Spinal cord (tissue), 10 donors: ENCODE measurements around the gene DCX. TPM values are rescaled to one million over a fixed set of nuclear protein-coding genes. Genes with fewer than 3 reads are reported as not detected.
A peak's percentile ranks its signal among the peaks of the same experiment; 100 is the strongest.

Experiments used
- DNase-seq, 6 donors: peaks; one replicate each; pipeline versions ENCODE4 v3.0.0 to v3.0.0-alpha.2; 2013 to 2015; ENCODE audit warnings: low spot score in 6 of 6, low read depth in 4 of 6
- H3K27ac ChIP-seq: one replicate; pipeline ENCODE4 v1.5.1; 2013; ENCODE audit warnings: low read depth, low read length, control low read depth
- H3K27me3 ChIP-seq: one replicate; pipeline ENCODE4 v1.6.1; 2013; ENCODE audit warnings: low read length; ENCODE audit not compliant: control insufficient read depth, insufficient read depth
- H3K36me3 ChIP-seq: one replicate; pipeline ENCODE4 v1.6.1; 2013; ENCODE audit warnings: low read length; ENCODE audit not compliant: control insufficient read depth, insufficient read depth
- H3K4me1 ChIP-seq: one replicate; pipeline ENCODE4 v1.6.1; 2013; ENCODE audit warnings: low read length; ENCODE audit not compliant: control insufficient read depth, insufficient read depth
- H3K4me3 ChIP-seq: one replicate; pipeline ENCODE4 v1.5.1; 2013; ENCODE audit warnings: low read depth, low read length, control low read depth
- H3K9me3 ChIP-seq: one replicate; pipeline ENCODE4 v1.6.1; 2013; ENCODE audit warnings: low read length; ENCODE audit not compliant: control insufficient read depth, insufficient read depth
- WGBS: methylation state at CpG from one replicate; pipeline ENCODE4 v1.1.5; 2013; ENCODE audit warnings: missing lambda C conversion rate; ENCODE audit not compliant: insufficient coverage; 5-methylcytosine and 5-hydroxymethylcytosine counted together
- long read RNA-seq, 4 donors: transcript quantifications; one replicate each; lab custom pipeline, GENCODE V29; 2026
- polyA plus RNA-seq, 2 donors: library from polyadenylated mRNA; unstranded; fragments of 120-200 nt; gene quantifications; one replicate each; pipeline ENCODE4 v1.2.1, GENCODE V29; 2013; ENCODE audit not compliant: insufficient read length in 2 of 2
- total RNA-seq, 2 donors: library from RNA; depleted of rRNA in 1 of 2; stranded (reverse); fragments of 120-200 nt in 1 of 2; fragments of >200 nt in 1 of 2; gene quantifications; one replicate each; pipeline versions ENCODE4 v1.2.3 to v1.2.4, GENCODE V29; 2013 to 2014
- donor health status: healthy.

Gene DCX
- total RNA-seq (10 to 100 TPM; 33.4 to 46.3 TPM), polyA plus RNA-seq (100 to 1,000 TPM in 1 of 2 donors, 10 to 100 TPM in 1; 93.8 to 129 TPM)
- long read RNA-seq, donor 1, full-length matches to known transcripts, result 4 of 4 reads
- long read RNA-seq, donor 1, partial matches to known transcripts, result 0 of 4 reads
- long read RNA-seq, donor 1, other reads (novel, unspliced or antisense), result 0 of 4 reads
- long read RNA-seq, donor 2, partial matches to known transcripts, result 0 of 1 reads
- long read RNA-seq, donor 2, other reads (novel, unspliced or antisense), result 0 of 1 reads
- long read RNA-seq, donor 3, full-length matches to known transcripts, result 3 of 9 reads
- long read RNA-seq, donor 3, partial matches to known transcripts, result 6 of 9 reads
- long read RNA-seq, donor 3, other reads (novel, unspliced or antisense), result 0 of 9 reads
- long read RNA-seq, donor 4, result 0 reads

DNA sequence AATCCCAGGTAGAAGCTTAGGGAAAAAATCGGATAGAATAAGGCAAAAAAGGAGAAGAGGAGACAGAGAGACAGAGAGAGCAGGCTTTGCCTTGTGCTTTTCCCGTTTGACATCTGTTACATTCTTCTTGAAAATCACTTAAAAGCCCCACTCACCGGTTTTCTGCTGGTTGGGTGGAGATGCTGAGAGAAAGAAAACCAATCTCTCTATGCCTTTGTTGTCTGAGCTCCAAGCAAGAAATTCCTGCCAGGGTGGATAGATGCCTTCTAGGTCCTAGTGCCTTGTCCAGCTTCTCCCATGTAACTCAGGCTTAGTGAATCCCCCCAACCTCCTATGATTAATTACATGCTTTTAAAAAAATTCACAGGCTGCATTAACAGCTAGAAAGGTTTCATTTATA lies at the start of gene DCX:
TSS of gene DCX (minus strand) at position 210 of the 400 bp plus-strand sequence. CDS start 1,794 bp downstream, outside the sequence.
- Histone ChIP-seq H3K36me3 (no peaks in the 10 kb centered on the region), H3K27me3 (peaks cover 12% of the 10 kb centered on the region), H3K27ac (peak within 1 kb of the TSS; percentile 1), H3K9me3 (no peaks in the 10 kb centered on the region), H3K4me1 (peaks cover 3% of the 10 kb centered on the region), H3K4me3 (peak within 1 kb of the TSS; percentile 24)
- DNase-seq, result peak in 2 of 6 donors; percentile 89 to 91
- WGBS, result no CpG with 5 or more reads among the region's 3 CpGs

DNA sequence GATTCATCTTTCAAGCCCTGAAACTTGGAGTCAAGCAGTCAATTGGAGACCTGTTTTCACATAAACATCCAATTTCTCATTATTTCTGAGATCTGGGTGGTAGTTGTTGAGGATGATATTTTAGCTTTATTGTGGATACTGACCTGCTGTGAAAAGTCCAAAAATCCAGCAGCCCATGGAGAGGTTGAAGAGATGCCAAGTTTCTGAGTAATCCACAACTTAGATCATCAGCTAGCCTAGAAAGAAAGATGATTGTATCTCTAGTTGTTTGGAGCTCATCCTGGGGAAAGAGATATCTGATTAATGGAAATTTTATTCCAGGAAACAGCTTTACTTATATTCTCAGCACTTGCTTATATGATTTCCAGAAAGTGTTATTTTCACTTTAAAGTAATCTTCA lies 48.6 kb upstream of the DCX start:
- H3K4me3 ChIP-seq, result no peak overlapping the region
- H3K27me3 ChIP-seq, result peaks cover 2% of the 10 kb centered on the region
- H3K36me3 ChIP-seq, result no peaks in the 10 kb centered on the region
- H3K4me1 ChIP-seq, result no peaks in the 10 kb centered on the region
- no peak overlapping the region for H3K27ac ChIP-seq
- no peak for DNase-seq
- H3K9me3 ChIP-seq, result peaks cover 1% of the 10 kb centered on the region

DNA sequence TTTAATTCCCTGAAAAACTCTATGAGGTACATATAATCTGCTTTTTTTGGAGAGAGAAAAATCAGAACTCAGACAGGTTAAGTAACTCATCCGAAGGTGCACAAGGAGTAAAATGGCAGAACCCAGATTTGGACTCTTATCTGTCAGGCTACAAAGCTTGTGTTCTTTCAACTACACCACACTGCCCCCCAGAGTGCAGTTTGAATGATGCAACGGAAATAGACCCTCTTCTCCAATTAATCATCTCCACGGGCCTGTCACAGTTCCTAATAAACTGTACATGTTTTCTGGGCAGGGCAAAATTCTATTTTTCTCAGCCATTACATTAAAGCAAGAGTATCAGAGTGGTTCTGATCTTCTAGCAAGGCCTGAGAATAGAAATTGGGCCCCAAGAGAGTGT lies 35.3 kb upstream of the DCX start:
- peaks cover 14% of the 10 kb centered on the region for H3K27me3 ChIP-seq
- H3K4me3 ChIP-seq, result no peak overlapping the region
- H3K4me1 ChIP-seq, result no peaks in the 10 kb centered on the region
- H3K36me3 ChIP-seq, result no peaks in the 10 kb centered on the region
- H3K27ac ChIP-seq, result no peak overlapping the region
- no peaks in the 10 kb centered on the region for H3K9me3 ChIP-seq
- peak in 2 of 6 donors; percentile 50 to 61 for DNase-seq
- 80% methylated on average over 1 of the region's 3 CpGs for WGBS

DNA sequence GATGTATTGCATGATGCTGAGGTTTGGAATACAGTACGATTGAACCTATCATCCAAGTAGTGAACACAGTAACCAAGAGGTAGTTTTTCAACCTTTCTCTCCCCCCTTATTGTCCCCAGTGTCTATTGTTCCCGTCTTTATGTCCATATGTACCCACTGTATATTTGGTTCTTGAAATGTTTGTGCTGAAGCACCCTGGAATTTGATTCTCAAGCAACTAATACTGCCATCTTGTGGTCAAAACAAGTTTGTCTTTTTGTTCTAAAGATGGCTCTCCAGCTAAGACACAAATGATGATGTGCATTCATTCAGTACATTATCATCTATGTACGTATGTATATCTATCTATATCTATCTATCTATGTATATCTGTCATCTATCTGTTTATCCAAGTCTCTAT lies 33.5 kb upstream of the DCX start:
- no peak overlapping the region for H3K27ac ChIP-seq
- no CpG with 5 or more reads among the region's 3 CpGs for WGBS
- no peaks in the 10 kb centered on the region for H3K36me3 ChIP-seq
- peak; percentile 13 to 90 (median 41) for DNase-seq
- H3K4me1 ChIP-seq, result no peaks in the 10 kb centered on the region
- peaks cover 17% of the 10 kb centered on the region for H3K27me3 ChIP-seq
- H3K4me3 ChIP-seq, result no peak overlapping the region
- H3K9me3 ChIP-seq, result no peaks in the 10 kb centered on the region

DNA sequence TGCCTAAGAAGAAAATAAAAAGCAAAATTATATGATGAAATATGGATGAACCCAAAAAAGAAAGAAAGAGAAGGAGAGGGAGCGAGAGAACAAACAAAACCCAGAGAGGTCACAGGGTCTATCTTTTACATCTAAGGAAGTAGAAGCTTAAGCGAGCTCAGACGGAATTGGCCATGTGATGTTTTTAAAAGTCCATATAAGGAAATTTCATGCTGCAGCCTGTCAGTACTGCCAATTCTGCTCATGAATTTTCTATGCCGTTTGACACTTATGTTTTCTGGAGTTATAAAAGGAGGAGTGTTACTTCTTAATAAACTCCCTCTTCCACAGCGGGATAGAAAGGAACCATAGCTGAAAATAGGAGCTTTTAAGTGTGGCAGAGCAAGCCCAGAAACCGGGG lies 32.9 kb upstream of the DCX start:
- WGBS, result no CpG with 5 or more reads among the region's 6 CpGs
- Histone ChIP-seq H3K4me3 (no peak overlapping the region), H3K36me3 (no peaks in the 10 kb centered on the region), H3K9me3 (no peaks in the 10 kb centered on the region), H3K27me3 (peaks cover 19% of the 10 kb centered on the region), H3K4me1 (no peaks in the 10 kb centered on the region), H3K27ac (no peak overlapping the region)
- peak in 1 of 6 donors; percentile 15 for DNase-seq

DNA sequence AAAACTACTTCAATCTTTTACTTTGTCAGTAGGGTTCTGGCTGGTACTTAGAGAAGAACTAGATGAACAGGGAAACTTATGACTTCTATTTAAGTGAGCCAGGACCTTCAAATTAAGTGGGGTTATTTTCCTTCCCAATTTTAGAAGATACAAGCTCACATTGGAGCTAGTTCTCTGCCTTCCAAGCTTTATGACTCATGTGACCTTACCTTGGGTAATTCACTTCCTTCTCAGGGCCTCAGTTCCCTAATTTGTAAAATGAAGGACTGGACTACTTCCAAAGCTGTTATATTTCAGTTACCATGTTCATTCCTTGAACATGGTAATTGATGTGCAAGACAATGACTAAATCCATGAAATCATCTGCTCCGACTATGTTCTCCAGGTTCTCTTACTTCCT lies 32.0 kb upstream of the DCX start:
- Histone ChIP-seq H3K4me3 (no peak overlapping the region), H3K36me3 (no peaks in the 10 kb centered on the region), H3K4me1 (no peaks in the 10 kb centered on the region), H3K9me3 (no peaks in the 10 kb centered on the region), H3K27me3 (peaks cover 20% of the 10 kb centered on the region), H3K27ac (no peak overlapping the region)
- no peak for DNase-seq
- WGBS, result 100% methylated on average over 1 of the region's 1 CpG

DNA sequence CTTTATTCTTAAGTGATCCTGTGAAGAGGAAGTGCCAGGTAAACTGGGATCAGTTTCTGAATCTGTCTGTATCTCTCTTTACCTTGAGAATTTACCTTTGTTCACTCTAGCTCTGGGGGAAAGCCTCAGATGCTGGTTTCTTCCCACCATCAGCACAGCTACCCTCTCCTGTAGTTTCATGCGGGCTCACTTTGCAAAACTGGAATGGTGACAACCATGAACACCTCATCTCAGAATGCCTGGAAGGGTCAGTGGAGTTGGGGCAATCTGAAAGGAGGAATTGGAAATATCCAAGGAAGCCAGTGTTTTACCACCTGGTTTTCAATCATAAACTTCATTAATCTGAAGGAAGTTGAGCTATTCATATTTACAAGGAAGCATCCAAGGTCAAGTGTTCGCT lies 30.8 kb upstream of the DCX start:
- Histone ChIP-seq H3K36me3 (no peaks in the 10 kb centered on the region), H3K4me1 (no peaks in the 10 kb centered on the region), H3K27ac (no peak overlapping the region), H3K4me3 (no peak overlapping the region), H3K9me3 (no peaks in the 10 kb centered on the region), H3K27me3 (peaks cover 17% of the 10 kb centered on the region)
- no peak for DNase-seq
- WGBS, result no CpG with 5 or more reads among the region's 2 CpGs

DNA sequence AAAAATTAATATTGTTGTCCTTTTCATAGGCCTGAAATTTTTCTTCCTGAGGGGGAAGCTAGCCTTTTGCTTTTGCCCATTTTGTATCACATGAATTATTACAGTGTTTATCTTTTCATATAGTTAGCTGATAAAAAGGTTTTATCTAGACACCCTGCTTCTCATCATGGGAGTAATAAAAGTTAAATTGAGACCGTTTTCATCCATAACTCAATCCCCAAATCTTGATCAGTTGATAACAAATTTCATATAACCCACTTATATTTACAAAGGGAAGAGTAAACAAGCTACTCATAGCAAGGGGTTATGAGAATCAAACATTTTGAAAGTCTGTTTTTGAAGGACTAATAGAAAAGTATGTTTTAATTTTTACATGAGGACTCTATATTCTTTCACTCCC lies 23.5 kb upstream of the DCX start:
- H3K9me3 ChIP-seq, result no peaks in the 10 kb centered on the region
- no peaks in the 10 kb centered on the region for H3K4me1 ChIP-seq
- H3K36me3 ChIP-seq, result no peaks in the 10 kb centered on the region
- peaks cover 2% of the 10 kb centered on the region for H3K27me3 ChIP-seq
- no peak overlapping the region for H3K27ac ChIP-seq
- H3K4me3 ChIP-seq, result no peak overlapping the region
- DNase-seq, result no peak
- WGBS, result no CpG with 5 or more reads among the region's 1 CpG

DNA sequence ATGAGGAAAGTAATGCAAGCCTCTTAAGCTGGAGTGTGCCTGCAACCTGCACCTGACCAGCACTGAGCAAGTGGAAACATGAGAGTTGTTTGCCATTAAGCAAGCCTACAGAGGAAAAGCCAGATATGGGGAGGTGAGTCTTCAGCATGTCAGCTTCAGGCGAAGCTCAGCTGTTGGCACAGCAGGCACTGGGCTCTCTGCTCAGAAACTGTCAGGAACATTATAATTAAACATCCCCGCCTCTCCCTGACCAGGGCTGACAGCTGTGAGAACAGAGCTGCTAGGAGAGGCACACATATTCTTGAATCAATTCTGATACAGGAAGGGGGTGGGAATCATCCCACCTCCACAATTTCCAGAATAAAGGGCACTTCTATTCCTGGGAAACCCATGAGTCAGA lies 19.0 kb upstream of the DCX start:
- peak in 1 of 6 donors; percentile 1 for DNase-seq
- Histone ChIP-seq H3K4me1 (no peaks in the 10 kb centered on the region), H3K27ac (no peak overlapping the region), H3K27me3 (peaks cover 4% of the 10 kb centered on the region), H3K9me3 (no peaks in the 10 kb centered on the region), H3K36me3 (no peaks in the 10 kb centered on the region), H3K4me3 (no peak overlapping the region)
- no CpG with 5 or more reads among the region's 2 CpGs for WGBS

DNA sequence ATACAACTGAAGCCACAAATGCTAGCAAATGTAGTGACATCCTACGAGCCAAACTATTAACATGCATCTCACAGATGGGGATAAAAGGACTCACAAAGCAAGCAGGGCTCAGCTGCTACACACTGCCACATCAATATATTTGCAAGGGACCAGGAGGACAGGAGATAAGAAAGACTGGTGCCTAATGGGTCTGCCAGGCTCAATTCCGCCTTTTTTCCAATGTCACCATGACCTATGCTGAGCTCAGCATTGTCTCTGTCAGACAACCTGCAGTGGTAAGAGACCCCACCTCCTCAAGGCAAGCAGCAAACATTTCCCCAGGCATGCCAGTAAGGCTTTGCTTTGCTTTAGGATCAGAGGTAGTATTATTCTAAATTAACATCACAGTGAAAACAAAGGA lies 435 bp downstream of the DCX start:
- WGBS, result 14% methylated on average over 2 of the region's 2 CpGs
- Histone ChIP-seq H3K27ac (no peak overlapping the region), H3K36me3 (no peaks in the 10 kb centered on the region), H3K9me3 (no peaks in the 10 kb centered on the region), H3K4me3 (peak overlapping the region; percentile 24), H3K4me1 (peaks cover 3% of the 10 kb centered on the region), H3K27me3 (peaks cover 12% of the 10 kb centered on the region)
- peak in 2 of 6 donors; percentile 53 to 79 for DNase-seq
